ENCODE measurements around the gene BABAM1.

Gene BABAM1

GRCh38 chr19:17275441-17276175 lies 8.4 kb downstream of the BABAM1 start:
- Histone ChIP-seq H3K27ac (no peak overlapping the region), H3K9ac (ENCODE audit: insufficient read length) (no peak overlapping the region), H3K9me3 (ENCODE audit: low read depth, low read length) (no peaks in the 10 kb centered on the region), H3K36me3 (ENCODE audit: insufficient read depth, low read length) (peaks cover 26% of the 10 kb centered on the region; the same call in 1 of the 2 replicates), H3K4me3 (no peak overlapping the region)
- no peak for DNase-seq (ENCODE audit: low read depth, low spot score)
- TF ChIP-seq POLR2AphosphoS5 (IDR thresholded peaks at IDR 0.05; ENCODE audit: borderline replicate concordance, low read depth, low read length): no peak
- TF ChIP-seq FOXP2 (optimal IDR thresholded peaks at IDR 0.05; ENCODE audit: control extremely low read depth, extremely low read length, insufficient read depth): no peak
- no peak for TF ChIP-seq EZH2 (IDR thresholded peaks at IDR 0.05)

GRCh38 chr19:17279436-17279835 lies 12.2 kb downstream of the BABAM1 start:
- H3K4me3 ChIP-seq: no peak overlapping the region
- H3K9me3 ChIP-seq (ENCODE audit: low read depth, low read length): no peaks in the 10 kb centered on the region
- no peak for DNase-seq (ENCODE audit: low read depth, low spot score)
- no peak overlapping the region for H3K9ac ChIP-seq (ENCODE audit: insufficient read length)
- H3K27ac ChIP-seq: no peak overlapping the region
- TF ChIP-seq FOXP2 (optimal IDR thresholded peaks at IDR 0.05; ENCODE audit: control extremely low read depth, extremely low read length, insufficient read depth) (no peak), POLR2AphosphoS5 (IDR thresholded peaks at IDR 0.05; ENCODE audit: borderline replicate concordance, low read depth, low read length) (no peak), EZH2 (IDR thresholded peaks at IDR 0.05) (no peak)
- peaks cover 21% of the 10 kb centered on the region; the same call in 1 of the 2 replicates for H3K36me3 ChIP-seq (ENCODE audit: insufficient read depth, low read length)

GRCh38 chr19:17281391-17282304 lies 14.4 kb downstream of the BABAM1 start, which contains the start of gene ANKLE1:
Gene ANKLE1, plus strand, starts transcription at chr19:17281901. Its CDS starts 20 bp downstream, at chr19:17281921.
- DNase-seq (ENCODE audit: low read depth, low spot score): no peak
- no peak within 1 kb of the TSS for H3K27ac ChIP-seq

GRCh38 chr19:17282488-17283125 lies 15.4 kb downstream of the BABAM1 start:
- TF ChIP-seq FOXP2 (optimal IDR thresholded peaks at IDR 0.05; ENCODE audit: control extremely low read depth, extremely low read length, insufficient read depth): no peak
- peak; percentile 20; the same call in 1 of the 2 replicates for TF ChIP-seq POLR2AphosphoS5 (IDR thresholded peaks at IDR 0.05; ENCODE audit: borderline replicate concordance, low read depth, low read length)
- Histone ChIP-seq H3K9ac (ENCODE audit: insufficient read length) (peak overlapping the region; percentile 43), H3K4me3 (peak overlapping the region; percentile 78), H3K9me3 (ENCODE audit: low read depth, low read length) (no peaks in the 10 kb centered on the region), H3K36me3 (ENCODE audit: insufficient read depth, low read length) (peaks cover 8% of the 10 kb centered on the region; the same call in 1 of the 2 replicates), H3K27ac (no peak overlapping the region)
- DNase-seq (ENCODE audit: low read depth, low spot score): no peak

More at GRCh38 chr19:17281391-17282304, 14.4 kb downstream of the BABAM1 start, which contains the start of gene ANKLE1:
- Histone ChIP-seq H3K9me3 (ENCODE audit: low read depth, low read length) (no peaks in the 10 kb centered on the region), H3K9ac (ENCODE audit: insufficient read length) (peak within 1 kb of the TSS; percentile 43), H3K4me3 (peak within 1 kb of the TSS; percentile 78), H3K36me3 (ENCODE audit: insufficient read depth, low read length) (peaks cover 11% of the 10 kb centered on the region; the same call in 1 of the 2 replicates)
- TF ChIP-seq POLR2AphosphoS5 (IDR thresholded peaks at IDR 0.05; ENCODE audit: borderline replicate concordance, low read depth, low read length) (peak; percentile 65; the same call in 1 of the 2 replicates), EZH2 (IDR thresholded peaks at IDR 0.05) (no peak)

GRCh38 chr19:17283504-17283996 lies 16.3 kb downstream of the BABAM1 start:
- Histone ChIP-seq H3K4me3 (no peak overlapping the region), H3K27ac (no peak overlapping the region), H3K9me3 (ENCODE audit: low read depth, low read length) (no peaks in the 10 kb centered on the region), H3K9ac (ENCODE audit: insufficient read length) (no peak overlapping the region), H3K36me3 (ENCODE audit: insufficient read depth, low read length) (peaks cover 8% of the 10 kb centered on the region; the same call in 1 of the 2 replicates)
- no peak for DNase-seq (ENCODE audit: low read depth, low spot score)
- no peak for TF ChIP-seq POLR2AphosphoS5 (IDR thresholded peaks at IDR 0.05; ENCODE audit: borderline replicate concordance, low read depth, low read length)
- TF ChIP-seq FOXP2 (optimal IDR thresholded peaks at IDR 0.05; ENCODE audit: control extremely low read depth, extremely low read length, insufficient read depth): no peak
- TF ChIP-seq EZH2 (IDR thresholded peaks at IDR 0.05): no peak

GRCh38 chr19:17285415-17286135 lies 18.3 kb downstream of the BABAM1 start:
- no peaks in the 10 kb centered on the region for H3K9me3 ChIP-seq (ENCODE audit: low read depth, low read length)
- no peak overlapping the region for H3K27ac ChIP-seq
- DNase-seq (ENCODE audit: low read depth, low spot score): no peak
- H3K4me3 ChIP-seq: no peak overlapping the region
- no peak for TF ChIP-seq EZH2 (IDR thresholded peaks at IDR 0.05)
- no peak for TF ChIP-seq POLR2AphosphoS5 (IDR thresholded peaks at IDR 0.05; ENCODE audit: borderline replicate concordance, low read depth, low read length)
- TF ChIP-seq FOXP2 (optimal IDR thresholded peaks at IDR 0.05; ENCODE audit: control extremely low read depth, extremely low read length, insufficient read depth): no peak
- H3K36me3 ChIP-seq (ENCODE audit: insufficient read depth, low read length): peaks cover 8% of the 10 kb centered on the region; the same call in 1 of the 2 replicates
- no peak overlapping the region for H3K9ac ChIP-seq (ENCODE audit: insufficient read length)

GRCh38 chr19:17286263-17286662 lies 19.0 kb downstream of the BABAM1 start:
- Histone ChIP-seq H3K9ac (ENCODE audit: insufficient read length) (no peak overlapping the region), H3K4me3 (no peak overlapping the region), H3K27ac (no peak overlapping the region), H3K9me3 (ENCODE audit: low read depth, low read length) (no peaks in the 10 kb centered on the region), H3K36me3 (ENCODE audit: insufficient read depth, low read length) (peaks cover 8% of the 10 kb centered on the region; the same call in 1 of the 2 replicates)
- no peak for DNase-seq (ENCODE audit: low read depth, low spot score)
- no peak for TF ChIP-seq FOXP2 (optimal IDR thresholded peaks at IDR 0.05; ENCODE audit: control extremely low read depth, extremely low read length, insufficient read depth)
- no peak for TF ChIP-seq EZH2 (IDR thresholded peaks at IDR 0.05)
- no peak for TF ChIP-seq POLR2AphosphoS5 (IDR thresholded peaks at IDR 0.05; ENCODE audit: borderline replicate concordance, low read depth, low read length)
